Endodermal cell (in vitro differentiated cells): Measurements from ENCODE around the gene ZC3H7A. TPM values are rescaled to one million over a fixed set of nuclear protein-coding genes. Genes with fewer than 3 reads are reported as not detected.

Source experiments
- DNase-seq: peaks from one replicate; pipeline ENCODE4 v3.0.0-alpha.2; 2017
- H3K27ac ChIP-seq: 2 replicates; pipeline ENCODE4 v1.5.1; 2013; ENCODE audit warnings: mild to moderate bottlenecking, low read depth, low read length, moderate library complexity
- H3K27me3 ChIP-seq: 2 replicates; pipeline ENCODE4 v1.6.1; 2013; ENCODE audit warnings: mild to moderate bottlenecking, low read length, moderate library complexity; ENCODE audit not compliant: insufficient read depth, control insufficient read depth, poor library complexity, severe bottlenecking
- H3K36me3 ChIP-seq: 2 replicates; pipeline ENCODE4 v1.7.0; 2013; ENCODE audit warnings: mild to moderate bottlenecking, low read length, moderate library complexity; ENCODE audit not compliant: control insufficient read depth, insufficient read depth
- H3K4me1 ChIP-seq: one replicate; pipeline ENCODE4 v1.7.0; 2013; ENCODE audit warnings: low read length; ENCODE audit not compliant: control insufficient read depth, insufficient read depth
- H3K4me3 ChIP-seq: 2 replicates; pipeline ENCODE4 v1.5.1; 2013; ENCODE audit warnings: mild to moderate bottlenecking, low read length, moderate library complexity
- H3K9ac ChIP-seq: 2 replicates; pipeline ENCODE4 v1.6.1; 2013; ENCODE audit warnings: mild to moderate bottlenecking, low read length, moderate library complexity; ENCODE audit not compliant: poor library complexity, severe bottlenecking; ENCODE audit errors: extremely low read depth
- H3K9me3 ChIP-seq: 2 replicates; pipeline ENCODE4 v1.6.1; 2013; ENCODE audit warnings: mild to moderate bottlenecking, low read length, moderate library complexity; ENCODE audit not compliant: control insufficient read depth
- H3K27ac Mint-ChIP-seq: 2 replicates; pipeline ENCODE4 v1.8.0; 2020; ENCODE audit warnings: mixed read lengths
- H3K27me3 Mint-ChIP-seq: 2 replicates; pipeline ENCODE4 v1.8.0; 2021; ENCODE audit warnings: mild to moderate bottlenecking, mixed read lengths; ENCODE audit not compliant: insufficient read depth
- H3K36me3 Mint-ChIP-seq: 2 replicates; pipeline ENCODE4 v1.8.0; 2020; ENCODE audit warnings: low read depth, mixed read lengths
- H3K4me1 Mint-ChIP-seq: 2 replicates; pipeline ENCODE4 v1.8.0; 2020; ENCODE audit warnings: mixed read lengths
- H3K4me3 Mint-ChIP-seq: 2 replicates; pipeline ENCODE4 v1.8.0; 2020; ENCODE audit warnings: mild to moderate bottlenecking, moderate library complexity, mixed read lengths
- H3K9me3 Mint-ChIP-seq: 2 replicates; pipeline ENCODE4 v1.8.0; 2020; ENCODE audit warnings: mild to moderate bottlenecking, mixed read lengths
- CTCF ChIP-seq: fragments of 200-600 bp; sonication (generic); conservative IDR thresholded peaks from 2 replicates; pipeline ENCODE4 v1.5.0; 2021; ENCODE audit warnings: antibody characterized with exemption, mild to moderate bottlenecking
- WGBS, 2 experiments: methylation state at CpG; one replicate each; pipeline versions ENCODE4 v1.1.5 to v1.1.7; 2013; ENCODE audit warnings: missing lambda C conversion rate in 2 of 2, mixed read lengths in 1 of 2; ENCODE audit not compliant: insufficient coverage in 1 of 2, insufficient read length in 1 of 2; 5-methylcytosine and 5-hydroxymethylcytosine counted together
- total RNA-seq, 2 donors: library from RNA; stranded (reverse); fragmentation: NEBNext Ultra II Directional in 1 of 2; extraction: Animal tissue kit (Norgen Biotek cat#: 25700) in 1 of 2; gene quantifications; 2 replicates in 1 of 2; 3 replicates in 1 of 2; pipeline ENCODE4 v1.2.1, GENCODE V29; 2021

ZC3H7A gene
- total RNA-seq, 2 donors from 2014 or later: 37.7 to 38.5 TPM

GRCh38 chr16:11801481-11802021 lies 4.5 kb upstream of the ZC3H7A start:
- DNase-seq: no peak
- Histone ChIP-seq H3K9ac (no peak overlapping the region), H3K9me3 (no peaks in the 10 kb centered on the region), H3K27me3 (no peaks in the 10 kb centered on the region), H3K27ac (no peak overlapping the region), H3K4me3 (no peak overlapping the region), H3K4me1 (peaks cover 3% of the 10 kb centered on the region), H3K36me3 (no peaks in the 10 kb centered on the region)
- no peak overlapping the region for H3K27ac Mint-ChIP-seq
- H3K4me3 Mint-ChIP-seq: no peak overlapping the region
- H3K27me3 Mint-ChIP-seq: peaks cover 3% of the 10 kb centered on the region
- peaks cover 23% of the 10 kb centered on the region for H3K4me1 Mint-ChIP-seq
- H3K9me3 Mint-ChIP-seq: no peaks in the 10 kb centered on the region
- WGBS, 2 experiments: 70 to 80% methylated on average over 3 of the region's 3 CpGs
- H3K36me3 Mint-ChIP-seq: no peaks in the 10 kb centered on the region
- no peak for TF ChIP-seq CTCF

GRCh38 chr16:11800382-11800718 lies 3.3 kb upstream of the ZC3H7A start:
- Histone ChIP-seq H3K4me1 (peaks cover 3% of the 10 kb centered on the region), H3K27me3 (no peaks in the 10 kb centered on the region), H3K9me3 (no peaks in the 10 kb centered on the region), H3K9ac (no peak overlapping the region), H3K36me3 (peaks cover 3% of the 10 kb centered on the region), H3K4me3 (no peak overlapping the region), H3K27ac (no peak overlapping the region)
- no peak overlapping the region for H3K27ac Mint-ChIP-seq
- no peak for TF ChIP-seq CTCF
- no peaks in the 10 kb centered on the region for H3K27me3 Mint-ChIP-seq
- H3K9me3 Mint-ChIP-seq: peaks cover 5% of the 10 kb centered on the region
- WGBS, 2 experiments: 92 to 97% methylated on average over 3 of the region's 3 CpGs
- H3K36me3 Mint-ChIP-seq: peaks cover 9% of the 10 kb centered on the region
- DNase-seq: no peak
- peaks cover 30% of the 10 kb centered on the region for H3K4me1 Mint-ChIP-seq
- no peak overlapping the region for H3K4me3 Mint-ChIP-seq

GRCh38 chr16:11799509-11800381 lies 2.7 kb upstream of the ZC3H7A start:
- Mint-ChIP-seq H3K27ac (peak overlapping the region; percentile 76), H3K27me3 (no peaks in the 10 kb centered on the region)
- no peak overlapping the region for H3K27ac ChIP-seq

More at GRCh38 chr16:11799509-11800381, 2.7 kb upstream of the ZC3H7A start:
- TF ChIP-seq CTCF: no peak
- H3K4me1 Mint-ChIP-seq: peaks cover 30% of the 10 kb centered on the region
- Histone ChIP-seq H3K4me3 (no peak overlapping the region), H3K4me1 (peaks cover 7% of the 10 kb centered on the region), H3K36me3 (peaks cover 9% of the 10 kb centered on the region), H3K27me3 (no peaks in the 10 kb centered on the region), H3K9ac (no peak overlapping the region), H3K9me3 (no peaks in the 10 kb centered on the region)
- 84 to 95% methylated on average over 8 to 14 of the region's 14 CpGs for WGBS, 2 experiments
- no peak for DNase-seq
- peaks cover 14% of the 10 kb centered on the region for H3K36me3 Mint-ChIP-seq
- peak overlapping the region; percentile 79 for H3K4me3 Mint-ChIP-seq
- H3K9me3 Mint-ChIP-seq: peaks cover 5% of the 10 kb centered on the region
